H1 (cell line): ENCODE data around the gene TSPOAP1. TPM values are rescaled to one million over a fixed set of nuclear protein-coding genes. Genes with fewer than 3 reads are reported as not detected.

Experiments
- CBX8 ChIP-seq: fragments of 300-800, 300-1000 bp; sonication (generic); IDR thresholded peaks from 2 replicates; pipeline ENCODE4 v1.7.1; 2016; ENCODE audit warnings: low read depth, low read length, borderline replicate concordance
- NANOG ChIP-seq: IDR thresholded peaks from 2 replicates; pipeline ENCODE4 v1.6.1; 2011; ENCODE audit warnings: low read length, low read depth, mild to moderate bottlenecking, inconsistent platforms; ENCODE audit not compliant: insufficient read depth, poor library complexity, severe bottlenecking
- polyA plus RNA-seq, 7 experiments: library from polyadenylated mRNA; depleted of rRNA in 3 of 7; stranded (reverse) in 5 of 7; unstranded in 2 of 7; fragments of >200 nt in 5 of 7; fragments of 200-250 nt in 2 of 7; gene quantifications; 1 replicate in 5 of 7; 2 replicates in 1 of 7; 4 replicates in 1 of 7; pipeline versions ENCODE4 v1.2.1 to v1.2.3, GENCODE V29; 2011 to 2013; ENCODE audit warnings: missing spikeins in 2 of 7, mixed read lengths in 2 of 7
- total RNA-seq: library from RNA; stranded (reverse); fragmentation: NEBNext Ultra II Directional; extraction: Animal tissue kit (Norgen Biotek cat#: 25700); gene quantifications from 2 replicates; pipeline ENCODE4 v1.2.1, GENCODE V29; 2021

Gene TSPOAP1
- total and polyA plus RNA-seq, 2 of the 8 experiments (the other 6 are each of a cell fraction or from before 2014, with no cell fraction given) = 7.6 to 9.2 TPM

- TF ChIP-seq CBX8 (no peak), NANOG (no peak)
Measured at GRCh38 chr17:58267347-58268324, 61.0 kb downstream of the TSPOAP1 start (continued).
